ENCODE data around the gene CTSS. TPM values are rescaled to one million over a fixed set of nuclear protein-coding genes. Genes with fewer than 3 reads are reported as not detected.

The CTSS gene
- total and polyA plus RNA-seq, 2 donors (not counting 3 experiments of a cell fraction or from before 2014, with no cell fraction given) = 4.0 to 11.1 TPM

- no peak for FAIRE-seq
- Histone ChIP-seq H3K79me2 (ENCODE audit: control insufficient read depth, insufficient read depth, low read length) (no peaks in the 10 kb centered on the region), H3K9ac (replicated peaks; ENCODE audit: extremely low read depth, insufficient read depth, low read length) (no peak overlapping the region), H3K27ac (ENCODE audit: insufficient read depth, low read depth, low read length) (no peak overlapping the region), H3K4me2 (ENCODE audit: insufficient read depth, low read length) (no peak overlapping the region), H3K4me1 (ENCODE audit: control insufficient read depth, extremely low read depth, insufficient read depth, low read length) (no peaks in the 10 kb centered on the region), H3K27me3 (ENCODE audit: control insufficient read depth in 2 of 2, insufficient read depth in 2 of 2, low read length in 2 of 2) (no peaks in the 10 kb centered on the region), H3K36me3 (ENCODE audit: control insufficient read depth in 2 of 2, extremely low read depth in 1 of 2, insufficient read depth in 2 of 2, low read length in 2 of 2) (no peaks in the 10 kb centered on the region), H4K20me1 (replicated peaks; ENCODE audit: control insufficient read depth, extremely low read depth, insufficient read depth, low read length) (no peaks in the 10 kb centered on the region), H3K9me1 (replicated peaks; ENCODE audit: control insufficient read depth, extremely low read depth, insufficient read depth, low read length) (no peaks in the 10 kb centered on the region), H3K9me3 (replicated peaks; ENCODE audit: control insufficient read depth, insufficient read depth, low read length) (no peaks in the 10 kb centered on the region), H3K4me3 (replicated peaks in 1 of 3; ENCODE audit: insufficient read depth in 1 of 3, low read depth in 1 of 3, low read length in 3 of 3) (no peak overlapping the region), H2AFZ (ENCODE audit: low read depth, low read length) (no peak overlapping the region)
- ChIA-PET POLR2A (no interaction called here), CTCF (interaction anchor here (0.9 to 2.2 kb wide), 2 partner anchors 11 to 105 kb away, joined by 3 to 7 read pairs; partner anchors contain the start of gene GOLPH3L)
- dilution Hi-C loops (cut with MboI; ENCODE audit: extremely low pct_ligation_motif_present, low sequenced_read_pairs) (no loop called here), intact Hi-C loops (cut with micrococcal nuclease) (no loop called here)
- BruUV-seq (replicated peaks) = no TSS peak
- no peak for DNase-seq (ENCODE audit: low read depth, low spot score)
- TF ChIP-seq MYC (IDR thresholded peaks at IDR 0.05; ENCODE audit: low read depth, low read length) (no peak), JUN (IDR thresholded peaks at IDR 0.05; ENCODE audit: borderline replicate concordance, insufficient read depth, insufficient read length, low read depth) (no peak), FOS (IDR thresholded peaks at IDR 0.05; ENCODE audit: borderline replicate concordance, insufficient read depth, low read length) (no peak), POLR2A (IDR thresholded peaks at IDR 0.05; ENCODE audit: low read depth, low read length) (no peak), POLR2AphosphoS5 (IDR thresholded peaks at IDR 0.05; ENCODE audit: insufficient read depth, low read depth, low read length) (no peak), GATA2 (IDR thresholded peaks at IDR 0.05; ENCODE audit: insufficient read depth, insufficient read length, low read depth, low read length) (no peak), CTCF (IDR thresholded peaks at IDR 0.05; ENCODE audit: extremely low read depth in 1 of 2, insufficient read depth in 1 of 2, low read depth in 1 of 2, low read length in 2 of 2) (no peak), MAX (IDR thresholded peaks at IDR 0.05; ENCODE audit: insufficient read depth, insufficient read length) (no peak), EZH2 (IDR thresholded peaks at IDR 0.05; ENCODE audit: borderline replicate concordance, low read depth, low read length, severe bottlenecking) (no peak)
Observed at GRCh38 chr1:150708595-150708994, 57.0 kb downstream of the CTSS start.

Measured in endothelial cell of umbilical vein (primary cell).